GM19351 (cell line): ENCODE measurements around the gene CYP2A6.
"Not testable (repeated sequence)": the region's sequence is repeated elsewhere in the genome, so short reads cannot be mapped to it uniquely, and the experiment has no call there.

ENCODE experiments used
- ATAC-seq: cut with Tn5 transposase; IDR thresholded peaks from one replicate; pipeline ENCODE4 v1.9.1; 2021; ENCODE audit warnings: mild to moderate bottlenecking, moderate library complexity; ENCODE audit not compliant: unreplicated experiment

Gene CYP2A6

GRCh38 chr19:40819479-40820234 is 30.6 kb downstream of the CYP2A6 start:
- ATAC-seq = not testable (repeated sequence)

- not testable (repeated sequence) for ATAC-seq
Observed at GRCh38 chr19:40818480-40819399, 31.5 kb downstream of the CYP2A6 start.

- no peak for ATAC-seq
Observed at GRCh38 chr19:40815223-40815622, 35.0 kb downstream of the CYP2A6 start.

GRCh38 chr19:40813182-40813581 is 37.1 kb downstream of the CYP2A6 start:
- no peak for ATAC-seq

- ATAC-seq = not testable (repeated sequence)
Observed at GRCh38 chr19:40812571-40812970, 37.7 kb downstream of the CYP2A6 start.

GRCh38 chr19:40811478-40812341 is 38.5 kb downstream of the CYP2A6 start:
- no peak for ATAC-seq

- peak; percentile 81 for ATAC-seq
Observed at GRCh38 chr19:40810649-40811408, 39.4 kb downstream of the CYP2A6 start.

GRCh38 chr19:40810160-40810559 is 40.1 kb downstream of the CYP2A6 start:
- no peak for ATAC-seq

GRCh38 chr19:40809358-40810086 is 40.7 kb downstream of the CYP2A6 start:
- no peak for ATAC-seq

- ATAC-seq = no peak
Observed at GRCh38 chr19:40808497-40808896, 41.8 kb downstream of the CYP2A6 start.

- no peak for ATAC-seq
Observed at GRCh38 chr19:40808021-40808325, 42.3 kb downstream of the CYP2A6 start.

GRCh38 chr19:40807147-40808020 is 42.9 kb downstream of the CYP2A6 start:
- ATAC-seq = no peak

GRCh38 chr19:40806423-40807146 is 43.7 kb downstream of the CYP2A6 start:
- ATAC-seq = no peak

GRCh38 chr19:40805258-40805868 is 44.9 kb downstream of the CYP2A6 start:
- no peak for ATAC-seq

GRCh38 chr19:40804783-40805242 is 45.4 kb downstream of the CYP2A6 start:
- no peak for ATAC-seq

- ATAC-seq = peak; percentile 47
Observed at GRCh38 chr19:40803857-40804782, 46.1 kb downstream of the CYP2A6 start.
